GM23338 (cell line): ENCODE data around the gene OR56A5. TPM values are rescaled to one million over a fixed set of nuclear protein-coding genes. Genes with fewer than 3 reads are reported as not detected.

Experiments used
- polyA plus RNA-seq: library from polyadenylated mRNA; unstranded; fragments of >200 nt; fragmentation: Nextera tagmentation; extraction: Ambion mirVana; gene quantifications from 2 replicates; pipeline ENCODE4 v1.2.1, GENCODE V29; 2016
- small RNA-seq: library from RNA; depleted of rRNA; stranded (forward); fragments of <200 nt; gene quantifications from one replicate; pipeline ENCODE3, GENCODE V24; 2014; ENCODE audit warnings: low replicate concordance
- total RNA-seq: library from RNA; depleted of rRNA; stranded (reverse); fragments of >200 nt; shearing (Covaris generic); gene quantifications from 2 replicates; pipeline ENCODE4 v1.2.3, GENCODE V29; 2014; rRNA removed

The OR56A5 gene
- total and polyA plus RNA-seq, 2 experiments from 2014 or later: not detected

Small RNA genes within 50 kb of the gene (small RNA-seq; reads per million reads assigned to genes)
- gene RNA5SP329: not detected

Other genes starting within 250 kb of the OR56A5 start
- gene OR56B1, start 232.0 kb downstream of the OR56A5 start, total RNA-seq: 0.28 TPM in 1 of 2 replicates, not detected in the other
- not detected in 2 replicates for gene OR56B1, start 232.0 kb downstream of the OR56A5 start, polyA plus RNA-seq
- gene OR52N4, start 214.3 kb downstream of the OR56A5 start, total RNA-seq: 0.27 TPM in 1 of 2 replicates, not detected in the other
- gene OR52N4, start 214.3 kb downstream of the OR56A5 start, polyA plus RNA-seq: not detected in 2 replicates
- not detected in 2 replicates for gene OR52N5, start 185.1 kb downstream of the OR56A5 start, total RNA-seq
- not detected in 2 replicates for gene OR52N5, start 185.1 kb downstream of the OR56A5 start, polyA plus RNA-seq
- not detected in 2 replicates for gene OR52N1, start 177.2 kb downstream of the OR56A5 start, total RNA-seq
- not detected in 2 replicates for gene OR52N1, start 177.2 kb downstream of the OR56A5 start, polyA plus RNA-seq
- 0.89 TPM in 1 of 2 replicates, not detected in the other for gene OR52N2, start 159.6 kb downstream of the OR56A5 start, total RNA-seq
- 0.19 and 0.43 TPM in 2 replicates for gene OR52N2, start 159.6 kb downstream of the OR56A5 start, polyA plus RNA-seq
- 0.66 TPM in 1 of 2 replicates, not detected in the other for gene OR52E6, start 126.6 kb downstream of the OR56A5 start, total RNA-seq
- not detected in 2 replicates for gene OR52E6, start 126.6 kb downstream of the OR56A5 start, polyA plus RNA-seq
- gene OR52E8, start 110.8 kb downstream of the OR56A5 start, total RNA-seq: 0.21 TPM in 1 of 2 replicates, not detected in the other
- not detected in 2 replicates for gene OR52E8, start 110.8 kb downstream of the OR56A5 start, polyA plus RNA-seq
- gene OR52E4, start 87.9 kb downstream of the OR56A5 start, total RNA-seq: not detected in 2 replicates
- not detected in 2 replicates for gene OR52E4, start 87.9 kb downstream of the OR56A5 start, polyA plus RNA-seq
- not detected in 2 replicates for gene OR52E5, start 75.3 kb downstream of the OR56A5 start, total RNA-seq
- not detected in 2 replicates for gene OR52E5, start 75.3 kb downstream of the OR56A5 start, polyA plus RNA-seq
- gene OR56A3, start 26.2 kb downstream of the OR56A5 start, total RNA-seq: not detected in 2 replicates
- gene OR56A3, start 26.2 kb downstream of the OR56A5 start, polyA plus RNA-seq: not detected in 2 replicates
- gene OR52L1, start 18.5 kb upstream of the OR56A5 start, total RNA-seq: 0.17 TPM in 1 of 2 replicates, not detected in the other
- not detected in 2 replicates for gene OR52L1, start 18.5 kb upstream of the OR56A5 start, polyA plus RNA-seq
- gene OR56A4, start 38.5 kb upstream of the OR56A5 start, total RNA-seq: 0.10 and 0.23 TPM in 2 replicates
- 0.16 and 0.23 TPM in 2 replicates for gene OR56A4, start 38.5 kb upstream of the OR56A5 start, polyA plus RNA-seq
- 0.35 and 0.97 TPM in 2 replicates for gene OR56A1, start 62.3 kb upstream of the OR56A5 start, total RNA-seq
- gene OR56A1, start 62.3 kb upstream of the OR56A5 start, polyA plus RNA-seq: 0.06 and 0.10 TPM in 2 replicates
- not detected in 2 replicates for gene OR56B4, start 139.2 kb upstream of the OR56A5 start, total RNA-seq
- not detected in 2 replicates for gene OR56B4, start 139.2 kb upstream of the OR56A5 start, polyA plus RNA-seq
- not detected in 2 replicates for gene OR52B2, start 201.8 kb upstream of the OR56A5 start, total RNA-seq
- not detected in 2 replicates for gene OR52B2, start 201.8 kb upstream of the OR56A5 start, polyA plus RNA-seq
- not detected in 2 replicates for gene OR52W1, start 230.7 kb upstream of the OR56A5 start, total RNA-seq
- gene OR52W1, start 230.7 kb upstream of the OR56A5 start, polyA plus RNA-seq: not detected in 2 replicates
- not detected in 2 replicates for gene C11orf42, start 237.1 kb upstream of the OR56A5 start, total RNA-seq
- gene C11orf42, start 237.1 kb upstream of the OR56A5 start, polyA plus RNA-seq: not detected in 2 replicates